ENCODE data around the gene RPA3.
"Not testable (repeated sequence)": the region's sequence is repeated elsewhere in the genome, so short reads cannot be mapped to it uniquely, and the experiment has no call there.

Gene RPA3

GRCh38 chr7:7696458-7697119, 21.8 kb downstream of the RPA3 start:
- peak; percentile 42 for DNase-seq (ENCODE audit: insufficient read length, low spot score)
- FAIRE-seq = peak; percentile 9

- DNase-seq (ENCODE audit: insufficient read length, low spot score) (no peak), FAIRE-seq (peak; percentile 85)
These were observed 23.1 kb downstream of the RPA3 start for GRCh38 chr7:7695111-7695817.

- FAIRE-seq = no peak
- no peak for DNase-seq (ENCODE audit: insufficient read length, low spot score)
These were observed 23.9 kb downstream of the RPA3 start for GRCh38 chr7:7694542-7694941.

- no peak for FAIRE-seq
- DNase-seq (ENCODE audit: insufficient read length, low spot score) = peak; percentile 59
These were observed 24.5 kb downstream of the RPA3 start for GRCh38 chr7:7693881-7694280.

- DNase-seq (ENCODE audit: insufficient read length, low spot score) = no peak
- FAIRE-seq = peak; percentile 49
These were observed 29.5 kb downstream of the RPA3 start for GRCh38 chr7:7688956-7689355.

- no peak for DNase-seq (ENCODE audit: insufficient read length, low spot score)
- no peak for FAIRE-seq
These were observed 30.1 kb downstream of the RPA3 start for GRCh38 chr7:7688310-7688709.

- no peak for FAIRE-seq
- DNase-seq (ENCODE audit: insufficient read length, low spot score) = no peak
These were observed 30.6 kb downstream of the RPA3 start for GRCh38 chr7:7687800-7688199.

- FAIRE-seq = peak; percentile 9
These were observed 31.4 kb downstream of the RPA3 start for GRCh38 chr7:7686811-7687508.

GRCh38 chr7:7682861-7683260, 35.5 kb downstream of the RPA3 start:
- DNase-seq (ENCODE audit: insufficient read length, low spot score) = no peak
- FAIRE-seq = no peak

More at GRCh38 chr7:7686811-7687508, 31.4 kb downstream of the RPA3 start:
- DNase-seq (ENCODE audit: insufficient read length, low spot score) = no peak

- no peak for DNase-seq (ENCODE audit: insufficient read length, low spot score)
- no peak for FAIRE-seq
These were observed 36.5 kb downstream of the RPA3 start for GRCh38 chr7:7681936-7682329.

- peak; percentile 42 for DNase-seq (ENCODE audit: insufficient read length, low spot score)
- peak; percentile 26 for FAIRE-seq
These were observed 37.0 kb downstream of the RPA3 start for GRCh38 chr7:7681191-7681935.

GRCh38 chr7:7679640-7680039, 38.8 kb downstream of the RPA3 start:
- not testable (repeated sequence) for DNase-seq (ENCODE audit: insufficient read length, low spot score); FAIRE-seq

- DNase-seq (ENCODE audit: insufficient read length, low spot score) (no peak), FAIRE-seq (peak; percentile 57)
These were observed 42.7 kb downstream of the RPA3 start for GRCh38 chr7:7675686-7676085.

- FAIRE-seq (no peak), DNase-seq (ENCODE audit: insufficient read length, low spot score) (no peak)
These were observed 45.2 kb downstream of the RPA3 start for GRCh38 chr7:7673240-7673550.

- no peak for DNase-seq (ENCODE audit: insufficient read length, low spot score)
- FAIRE-seq = peak; percentile 65
These were observed 45.7 kb downstream of the RPA3 start for GRCh38 chr7:7672545-7673239.

GRCh38 chr7:7671361-7671760, 47.0 kb downstream of the RPA3 start:
- DNase-seq (ENCODE audit: insufficient read length, low spot score) = no peak
- no peak for FAIRE-seq

- no peak for FAIRE-seq
These were observed 47.9 kb downstream of the RPA3 start for GRCh38 chr7:7670490-7670889.

GRCh38 chr7:7668706-7669105, 49.7 kb downstream of the RPA3 start:
- no peak for DNase-seq (ENCODE audit: insufficient read length, low spot score)
- FAIRE-seq = no peak

More at GRCh38 chr7:7670490-7670889, 47.9 kb downstream of the RPA3 start:
- no peak for DNase-seq (ENCODE audit: insufficient read length, low spot score)

- DNase-seq (ENCODE audit: insufficient read length, low spot score) = no peak
- FAIRE-seq = no peak
These were observed 51.2 kb downstream of the RPA3 start for GRCh38 chr7:7667187-7667586.

GRCh38 chr7:7665031-7665430, 53.4 kb downstream of the RPA3 start:
- no peak for FAIRE-seq

GRCh38 chr7:7664291-7664690, 54.1 kb downstream of the RPA3 start:
- no peak for DNase-seq (ENCODE audit: insufficient read length, low spot score)
- FAIRE-seq = peak; percentile 4

More at GRCh38 chr7:7665031-7665430, 53.4 kb downstream of the RPA3 start:
- DNase-seq (ENCODE audit: insufficient read length, low spot score) = no peak
